Neural cell (in vitro differentiated cells): ENCODE measurements around the gene OXLD1. TPM values are rescaled to one million over a fixed set of nuclear protein-coding genes. Genes with fewer than 3 reads are reported as not detected.

Experiments
- H2AFZ ChIP-seq: fragments of 200-600, 300-800 bp; sonication (generic), shearing (Covaris generic); 2 replicates; pipeline ENCODE4 v1.6.0; 2014; ENCODE audit warnings: low read depth, mild to moderate bottlenecking, antibody characterized with exemption, low read length, moderate library complexity
- H3F3A ChIP-seq: fragments of 200-600 bp; shearing (Covaris generic); 2 replicates; pipeline ENCODE4 v1.6.1; 2016; ENCODE audit warnings: mild to moderate bottlenecking, moderate library complexity, mixed read lengths, antibody characterized with exemption, low read length; ENCODE audit not compliant: insufficient read depth, poor library complexity, severe bottlenecking
- H3K27ac ChIP-seq: fragments of 200-600, 300-800 bp; sonication (generic), shearing (Covaris generic); 2 replicates; pipeline ENCODE4 v1.5.1; 2014; ENCODE audit warnings: mild to moderate bottlenecking, low read length, moderate library complexity
- H3K27me3 ChIP-seq: fragments of 300-800, 200-600 bp; sonication (generic), shearing (Covaris generic); 2 replicates; pipeline ENCODE4 v1.6.0; 2014; ENCODE audit warnings: mild to moderate bottlenecking, low read depth, low read length, moderate library complexity; ENCODE audit not compliant: insufficient read depth
- H3K36me3 ChIP-seq: fragments of 300-800, 200-600 bp; sonication (generic), shearing (Covaris generic); 2 replicates; pipeline ENCODE4 v1.5.1; 2014; ENCODE audit warnings: mild to moderate bottlenecking, antibody characterized with exemption, low read length, moderate library complexity; ENCODE audit not compliant: insufficient read depth
- H3K4me2 ChIP-seq: fragments of 300-800, 200-600 bp; sonication (generic), shearing (Covaris generic); 2 replicates; pipeline ENCODE4 v1.6.0; 2014; ENCODE audit warnings: mild to moderate bottlenecking, low read length
- H3K4me3 ChIP-seq: fragments of 300-800, 200-600 bp; sonication (generic), shearing (Covaris generic); 2 replicates; pipeline ENCODE4 v1.5.1; 2014; ENCODE audit warnings: mild to moderate bottlenecking, low read length, moderate library complexity
- H3K79me2 ChIP-seq: fragments of 200-600 bp; shearing (Covaris generic); replicated peaks from 2 replicates; pipeline ENCODE4 v1.6.0; 2014; ENCODE audit warnings: mild to moderate bottlenecking, low read length, moderate library complexity; ENCODE audit not compliant: insufficient read depth
- H3K9ac ChIP-seq: fragments of 300-800, 200-600 bp; sonication (generic), shearing (Covaris generic); 2 replicates; pipeline ENCODE4 v1.6.1; 2016; ENCODE audit warnings: mild to moderate bottlenecking, low read length, mixed read lengths
- H3K9me2 ChIP-seq: fragments of 200-600 bp; shearing (Covaris generic); 2 replicates; pipeline ENCODE4 v1.6.1; 2016; ENCODE audit warnings: mild to moderate bottlenecking, low read length, mixed read lengths; ENCODE audit not compliant: insufficient read depth
- H3K9me3 ChIP-seq: fragments of 200-600, 300-800 bp; sonication (generic), shearing (Covaris generic); 2 replicates; pipeline ENCODE4 v1.6.1; 2016; ENCODE audit warnings: mild to moderate bottlenecking, mixed run types, low read length, moderate library complexity, mixed read lengths
- H4K20me1 ChIP-seq: fragments of 200-600 bp; shearing (Covaris generic); 2 replicates; pipeline ENCODE4 v1.6.1; 2016; ENCODE audit warnings: mild to moderate bottlenecking, mixed run types; ENCODE audit not compliant: insufficient read depth
- EP300 ChIP-seq: fragments of 450-650 bp; conservative IDR thresholded peaks from 2 replicates; pipeline ENCODE4 v1.6.1; 2014; ENCODE audit warnings: antibody characterized with exemption, mild to moderate bottlenecking, moderate library complexity; ENCODE audit not compliant: poor library complexity, severe bottlenecking
- EZH2 ChIP-seq: fragments of 200-600, 300-800 bp; shearing (Covaris generic), sonication (generic); IDR thresholded peaks from 2 replicates; pipeline ENCODE4 v1.6.1; 2014; ENCODE audit warnings: antibody characterized with exemption, low read length, borderline replicate concordance, mild to moderate bottlenecking; ENCODE audit not compliant: insufficient read depth, poor library complexity, severe bottlenecking
- MXI1 ChIP-seq: fragments of 450-650 bp; conservative IDR thresholded peaks from 2 replicates; pipeline ENCODE4 v1.6.1; 2014; ENCODE audit warnings: antibody characterized with exemption, mild to moderate bottlenecking; ENCODE audit not compliant: poor library complexity, severe bottlenecking
- POLR2AphosphoS5 ChIP-seq: IDR thresholded peaks from 2 replicates; pipeline ENCODE4 v1.6.1; 2012
- RAD21 ChIP-seq: fragments of 450-650 bp; conservative IDR thresholded peaks from 2 replicates; pipeline ENCODE4 v1.6.1; 2014; ENCODE audit warnings: antibody characterized with exemption, mild to moderate bottlenecking, moderate library complexity
- REST ChIP-seq: IDR thresholded peaks from 2 replicates; pipeline ENCODE4 v1.6.1; 2012; ENCODE audit warnings: borderline replicate concordance
- SMC3 ChIP-seq: fragments of 450-650 bp; conservative IDR thresholded peaks from 2 replicates; pipeline ENCODE4 v1.6.1; 2014; ENCODE audit warnings: antibody characterized with exemption, mild to moderate bottlenecking, moderate library complexity; ENCODE audit not compliant: poor library complexity
- TAF1 ChIP-seq: IDR thresholded peaks from 2 replicates; pipeline ENCODE4 v1.6.1; 2012; ENCODE audit warnings: low read depth
- polyA plus RNA-seq: library from polyadenylated mRNA; depleted of rRNA; stranded (reverse); fragments of >200 nt; gene quantifications from 2 replicates; pipeline ENCODE4 v1.2.3, GENCODE V29; 2014
- TF ChIP-seq, protein P1 (sequence below): fragments of 450-650 bp; IDR thresholded peaks from 2 replicates; pipeline ENCODE4 v1.5.1; 2014; ENCODE audit warnings: antibody characterized with exemption, mild to moderate bottlenecking, moderate library complexity; ENCODE audit not compliant: poor library complexity, severe bottlenecking

OXLD1 gene
- polyA plus RNA-seq, 1 donor from 2014 or later: 61.0 TPM

DNA sequence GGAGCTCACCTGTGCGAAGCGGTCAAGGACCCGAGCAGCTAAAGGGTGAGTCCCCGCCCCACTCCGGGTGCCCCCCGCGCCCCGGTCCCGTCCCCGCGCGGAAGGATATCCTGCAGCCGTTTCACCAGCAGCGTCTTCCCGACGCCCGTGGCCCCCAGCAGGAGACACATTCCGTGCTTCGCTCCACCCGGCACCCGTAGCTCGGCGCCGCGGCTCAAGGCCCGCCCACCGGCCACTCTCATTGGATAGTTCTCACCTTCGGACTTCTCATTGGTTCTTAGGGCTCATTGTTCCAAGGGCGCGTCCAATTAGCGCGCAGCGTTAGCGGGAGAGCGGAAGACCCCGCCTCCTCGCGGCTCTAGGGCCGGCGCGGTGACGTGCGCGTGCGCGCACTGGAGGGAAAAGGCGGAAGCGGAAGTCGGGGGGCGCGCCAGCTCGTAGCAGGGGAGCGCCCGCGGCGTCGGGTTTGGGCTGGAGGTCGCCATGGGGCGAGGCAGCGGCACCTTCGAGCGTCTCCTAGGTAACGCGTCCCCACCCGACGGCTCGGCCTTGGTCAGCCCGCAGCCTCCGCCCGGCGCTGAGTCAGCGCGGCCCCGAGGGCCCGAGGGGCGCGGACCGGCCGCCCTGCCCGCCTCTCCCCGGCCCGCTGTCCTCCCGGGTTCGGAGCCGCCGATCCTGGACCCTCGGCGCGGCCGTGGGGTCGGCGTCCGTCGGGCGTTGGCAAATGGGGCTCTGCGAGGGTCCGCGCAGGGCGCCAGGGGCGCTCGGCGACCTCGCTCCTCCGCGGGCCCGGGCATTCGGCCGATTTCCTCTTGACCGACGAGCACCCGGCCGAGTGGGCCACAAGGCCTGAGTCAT is 17.4 kb upstream of the OXLD1 start, which contains the start of the genes ARL16 and HGS:
Gene ARL16, minus strand, starts transcription at position 214 of the 858 bp plus-strand sequence. Its CDS starts 44 bp downstream, at position 170.
Gene HGS, plus strand, starts transcription at position 428 of the 858 bp plus-strand sequence. Its CDS starts 56 bp downstream, at position 484.
- no peaks in the 10 kb centered on the region for H3K9me3 ChIP-seq
- TF ChIP-seq, protein P1, sequence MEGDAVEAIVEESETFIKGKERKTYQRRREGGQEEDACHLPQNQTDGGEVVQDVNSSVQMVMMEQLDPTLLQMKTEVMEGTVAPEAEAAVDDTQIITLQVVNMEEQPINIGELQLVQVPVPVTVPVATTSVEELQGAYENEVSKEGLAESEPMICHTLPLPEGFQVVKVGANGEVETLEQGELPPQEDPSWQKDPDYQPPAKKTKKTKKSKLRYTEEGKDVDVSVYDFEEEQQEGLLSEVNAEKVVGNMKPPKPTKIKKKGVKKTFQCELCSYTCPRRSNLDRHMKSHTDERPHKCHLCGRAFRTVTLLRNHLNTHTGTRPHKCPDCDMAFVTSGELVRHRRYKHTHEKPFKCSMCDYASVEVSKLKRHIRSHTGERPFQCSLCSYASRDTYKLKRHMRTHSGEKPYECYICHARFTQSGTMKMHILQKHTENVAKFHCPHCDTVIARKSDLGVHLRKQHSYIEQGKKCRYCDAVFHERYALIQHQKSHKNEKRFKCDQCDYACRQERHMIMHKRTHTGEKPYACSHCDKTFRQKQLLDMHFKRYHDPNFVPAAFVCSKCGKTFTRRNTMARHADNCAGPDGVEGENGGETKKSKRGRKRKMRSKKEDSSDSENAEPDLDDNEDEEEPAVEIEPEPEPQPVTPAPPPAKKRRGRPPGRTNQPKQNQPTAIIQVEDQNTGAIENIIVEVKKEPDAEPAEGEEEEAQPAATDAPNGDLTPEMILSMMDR: no peak
- TF ChIP-seq SMC3 (no peak), RAD21 (peak; percentile 14), EP300 (peak; percentile 56), REST (peak; percentile 5), POLR2AphosphoS5 (peak; percentile 84), TAF1 (peak; percentile 70), MXI1 (peak; percentile 76)
- peak within 1 kb of the TSS; percentile 33 for H2AFZ ChIP-seq
- H3K27me3 ChIP-seq: no peaks in the 10 kb centered on the region
- H3K9ac ChIP-seq: peak within 1 kb of the TSS; percentile 98
- H3K4me2 ChIP-seq: peak within 1 kb of the TSS; percentile 89
- peak within 1 kb of the TSS; percentile 100 for H3K4me3 ChIP-seq
- peaks cover 7% of the 10 kb centered on the region for H4K20me1 ChIP-seq
- H3F3A ChIP-seq: no peaks in the 10 kb centered on the region
- no peaks in the 10 kb centered on the region for H3K36me3 ChIP-seq
- no peaks in the 10 kb centered on the region for H3K9me2 ChIP-seq
- peaks cover 37% of the 10 kb centered on the region for H3K79me2 ChIP-seq
- peak within 1 kb of the TSS; percentile 92 for H3K27ac ChIP-seq

DNA sequence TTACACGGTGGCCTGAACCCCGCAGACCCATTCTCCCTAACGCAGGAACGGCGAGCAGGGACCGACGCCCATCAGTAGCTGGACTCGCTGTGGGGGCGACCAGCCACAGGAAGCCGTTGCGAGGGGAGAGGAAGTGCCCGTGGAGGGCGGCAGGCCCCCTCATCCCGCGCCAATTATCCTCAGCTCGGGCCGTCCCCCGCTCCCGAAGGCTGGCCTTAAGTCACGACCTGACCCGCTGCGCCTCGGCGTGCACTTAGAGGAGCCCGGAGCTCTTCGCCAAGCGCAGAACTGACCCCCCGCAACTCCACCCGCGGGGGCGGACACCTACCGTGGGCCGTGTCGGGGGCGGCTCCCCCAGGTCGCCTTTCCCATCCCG is 16.8 kb upstream of the OXLD1 start:
- TF ChIP-seq, protein P1: no peak
- TF ChIP-seq TAF1 (no peak), RAD21 (no peak), SMC3 (no peak), EP300 (no peak), POLR2AphosphoS5 (no peak), MXI1 (no peak), REST (no peak), EZH2 (no peak)
- H2AFZ ChIP-seq: peak overlapping the region; percentile 33
- H3F3A ChIP-seq: no peaks in the 10 kb centered on the region
- peak overlapping the region; percentile 98 for H3K9ac ChIP-seq
- H3K4me3 ChIP-seq: peak overlapping the region; percentile 100
- no peaks in the 10 kb centered on the region for H3K36me3 ChIP-seq
- no peaks in the 10 kb centered on the region for H3K27me3 ChIP-seq
- H4K20me1 ChIP-seq: peaks cover 7% of the 10 kb centered on the region
- H3K9me3 ChIP-seq: no peaks in the 10 kb centered on the region
- H3K9me2 ChIP-seq: no peaks in the 10 kb centered on the region
- H3K27ac ChIP-seq: peak overlapping the region; percentile 92
- H3K4me2 ChIP-seq: peak overlapping the region; percentile 63
- peaks cover 37% of the 10 kb centered on the region for H3K79me2 ChIP-seq
